Upper lobe of left lung (tissue), 6 donors: ENCODE results near the gene RALGAPA2. TPM values are rescaled to one million over a fixed set of nuclear protein-coding genes. Genes with fewer than 3 reads are reported as not detected.

Source experiments
- ATAC-seq, 2 donors: fragments of 200-7000 bp; cut with Tn5 transposase; one replicate each; pipeline ENCODE4 v1.9.1; 2022; ENCODE audit warnings: mild to moderate bottlenecking in 2 of 2, moderate library complexity in 2 of 2; ENCODE audit not compliant: low FRiP score in 2 of 2
- DNase-seq, 2 donors: peaks; one replicate each; pipeline ENCODE4 v3.0.0-alpha.2; 2019 to 2020
- H3K27ac ChIP-seq, 4 donors: fragments of 200-600 bp; sonication (generic); one replicate each; pipeline ENCODE4 v1.5.1; 2016 to 2019
- H3K27me3 ChIP-seq, 4 donors: fragments of 200-600 bp; sonication (generic); one replicate each; pipeline ENCODE4 v1.5.1; 2017 to 2019
- H3K36me3 ChIP-seq, 4 donors: fragments of 200-600 bp; sonication (generic); one replicate each; pipeline ENCODE4 v1.5.1; 2016 to 2019
- H3K4me1 ChIP-seq, 4 donors: fragments of 200-600 bp; sonication (generic); one replicate each; pipeline ENCODE4 v1.5.1; 2018 to 2019
- H3K4me3 ChIP-seq, 4 donors: fragments of 200-600 bp; sonication (generic); one replicate each; pipeline ENCODE4 v1.5.1; 2017 to 2019; ENCODE audit warnings: mild to moderate bottlenecking in 2 of 4, moderate library complexity in 1 of 4
- H3K9me3 ChIP-seq, 4 donors: fragments of 200-600 bp; sonication (generic); one replicate each; pipeline ENCODE4 v1.5.1; 2018 to 2019
- CTCF ChIP-seq, 6 experiments: fragments of 450-650 bp in 4 of 6; fragments of 200-600 bp in 2 of 6; sonication (generic) in 2 of 6; IDR thresholded peaks; one replicate each; pipeline ENCODE4 v1.5.1; 2016 to 2019; ENCODE audit warnings: antibody characterized with exemption in 6 of 6
- EP300 ChIP-seq, 4 donors: sonication (generic); formaldehyde crosslinking; IDR thresholded peaks; one replicate each; pipeline ENCODE4 v1.5.1; 2017; ENCODE audit warnings: antibody characterized with exemption in 4 of 4, control low read depth in 2 of 4
- POLR2A ChIP-seq, 4 donors: fragments of 450-650 bp; IDR thresholded peaks; one replicate each; pipeline ENCODE4 v1.5.1; 2016 to 2017; ENCODE audit warnings: antibody characterized with exemption in 4 of 4, mild to moderate bottlenecking in 2 of 4
- POLR2AphosphoS5 ChIP-seq, 2 donors: sonication (generic); formaldehyde crosslinking; IDR thresholded peaks; one replicate each; pipeline ENCODE4 v1.5.1; 2017; ENCODE audit warnings: antibody characterized with exemption in 2 of 2
- WGBS, 2 donors: methylation state at CpG; one replicate each; pipeline ENCODE4 v1.1.5; 2017 to 2018; 5-methylcytosine and 5-hydroxymethylcytosine counted together
- total RNA-seq, 6 donors: library from RNA; depleted of rRNA in 4 of 6; stranded (reverse); fragments of >200 nt in 4 of 6; gene quantifications; one replicate each; pipeline versions ENCODE4 v1.1.0 to v1.2.1, GENCODE V29; 2016 to 2021
- donor health status: DM: no; HTN: no; CAD: no; lungs with moderate emphysema.
- donor health status: DM: no; HTN: yes; CAD: no; lungs with severe emphysema.

The RALGAPA2 gene
- total RNA-seq, 6 donors from 2014 or later: 50.8 to 95.3 (median 65.3) TPM

- WGBS, 2 donors: 4 to 6% methylated on average over 13 to 15 of the region's 15 CpGs
- Histone ChIP-seq H3K36me3 (no peaks in the 10 kb centered on the region), H3K9me3 (peaks cover 0 to 4% (median 0%) of the 10 kb centered on the region in 4 donors), H3K27me3 (no peaks in the 10 kb centered on the region), H3K27ac (peak overlapping the region; percentile 73 to 91 (median 86)), H3K4me3 (peak overlapping the region in 1 of 4 donors; percentile 3), H3K4me1 (peaks cover 38 to 49% (median 42%) of the 10 kb centered on the region in 4 donors)
- TF ChIP-seq POLR2A (IDR thresholded peaks at IDR 0.05): peak in 2 of 4 donors; percentile 19 to 29
- TF ChIP-seq POLR2AphosphoS5 (IDR thresholded peaks at IDR 0.05): peak; percentile 51 to 93
- TF ChIP-seq CTCF (IDR thresholded peaks at IDR 0.05): peak in 1 of 6 experiments; percentile 3
- TF ChIP-seq EP300 (IDR thresholded peaks at IDR 0.05): peak; percentile 81 to 97 (median 86)
- ATAC-seq: peak; percentile 80 to 91
- peak; percentile 13 to 67 for DNase-seq
These were observed 31.2 kb upstream of the RALGAPA2 start for GRCh38 chr20:20743511-20744169.

- 41 to 51% methylated on average over 10 of the region's 10 CpGs for WGBS, 2 donors
These were observed 28.9 kb upstream of the RALGAPA2 start for GRCh38 chr20:20741087-20742045.

GRCh38 chr20:20740541-20740940, 28.1 kb upstream of the RALGAPA2 start:
- no peak overlapping the region for H3K4me3 ChIP-seq
- DNase-seq (no peak), ATAC-seq (no peak)
- H3K27ac ChIP-seq: peak overlapping the region in 3 of 4 donors; percentile 51 to 89 (median 63)
- no peaks in the 10 kb centered on the region for H3K9me3 ChIP-seq
- 47 to 60% methylated on average over 4 of the region's 4 CpGs for WGBS, 2 donors
- no peaks in the 10 kb centered on the region for H3K36me3 ChIP-seq
- H3K27me3 ChIP-seq: no peaks in the 10 kb centered on the region
- peaks cover 40 to 53% (median 45%) of the 10 kb centered on the region in 4 donors for H3K4me1 ChIP-seq
- TF ChIP-seq EP300 (IDR thresholded peaks at IDR 0.05) (no peak), POLR2AphosphoS5 (IDR thresholded peaks at IDR 0.05) (no peak), POLR2A (IDR thresholded peaks at IDR 0.05) (no peak), CTCF (IDR thresholded peaks at IDR 0.05) (no peak)

More at GRCh38 chr20:20741087-20742045, 28.9 kb upstream of the RALGAPA2 start:
- Histone ChIP-seq H3K9me3 (no peaks in the 10 kb centered on the region), H3K27me3 (no peaks in the 10 kb centered on the region), H3K27ac (peak overlapping the region; percentile 29 to 89 (median 57)), H3K4me1 (peaks cover 40 to 53% (median 45%) of the 10 kb centered on the region in 4 donors), H3K4me3 (no peak overlapping the region), H3K36me3 (no peaks in the 10 kb centered on the region)
- DNase-seq (peak in 1 of 2 donors; percentile 59), ATAC-seq (peak in 1 of 2 donors; percentile 54)
- TF ChIP-seq CTCF (IDR thresholded peaks at IDR 0.05) (no peak), EP300 (IDR thresholded peaks at IDR 0.05) (no peak), POLR2AphosphoS5 (IDR thresholded peaks at IDR 0.05) (no peak), POLR2A (IDR thresholded peaks at IDR 0.05) (no peak)

GRCh38 chr20:20737158-20737557, 24.7 kb upstream of the RALGAPA2 start:
- no peak overlapping the region for H3K27ac ChIP-seq
- no peak for ATAC-seq
- H3K4me3 ChIP-seq: no peak overlapping the region
- H3K4me1 ChIP-seq: peaks cover 16 to 44% (median 33%) of the 10 kb centered on the region in 4 donors
- 31 to 37% methylated on average over 2 of the region's 2 CpGs for WGBS, 2 donors
- no peak for TF ChIP-seq POLR2AphosphoS5 (IDR thresholded peaks at IDR 0.05)
- no peak for TF ChIP-seq EP300 (IDR thresholded peaks at IDR 0.05)
- no peak for TF ChIP-seq POLR2A (IDR thresholded peaks at IDR 0.05)
- no peak for TF ChIP-seq CTCF (IDR thresholded peaks at IDR 0.05)
- no peak for DNase-seq
- no peaks in the 10 kb centered on the region for H3K36me3 ChIP-seq
- H3K27me3 ChIP-seq: no peaks in the 10 kb centered on the region
- H3K9me3 ChIP-seq: no peaks in the 10 kb centered on the region
